Measurements from ENCODE around the gene AGPS. TPM values are rescaled to one million over a fixed set of nuclear protein-coding genes. Genes with fewer than 3 reads are reported as not detected.
A peak's percentile ranks its signal among the peaks of the same experiment; 100 is the strongest.

Gene AGPS
- polyA plus RNA-seq, 3 donors = 7.1 to 26.9 (median 16.7) TPM

GRCh38 chr2:177434475-177434874 is 41.9 kb downstream of the AGPS start:
- no peak for TF ChIP-seq CTCF (IDR thresholded peaks at IDR 0.05)
- Histone ChIP-seq H3K36me3 (replicated peaks in 1 of 2; ENCODE audit: control insufficient read depth in 1 of 2, insufficient read depth in 2 of 2, low read length in 2 of 2) (peaks cover 42 to 93% of the 10 kb centered on the region in 2 donors), H3K27ac (ENCODE audit: low read depth in 1 of 2, low read length in 2 of 2) (no peak overlapping the region), H3K4me3 (replicated peaks in 1 of 3; ENCODE audit: low read depth in 2 of 3, low read length in 3 of 3) (no peak overlapping the region), H3K4me1 (ENCODE audit: control insufficient read depth in 1 of 2, insufficient read depth in 2 of 2, low read length in 2 of 2) (no peaks in the 10 kb centered on the region), H3K9me3 (replicated peaks in 1 of 2; ENCODE audit: control insufficient read depth in 1 of 2, insufficient read depth in 1 of 2, low read length in 2 of 2) (peaks cover 29 to 32% of the 10 kb centered on the region in 2 donors), H4K20me1 (ENCODE audit: insufficient read depth, low read length) (peaks cover 2% of the 10 kb centered on the region), H2AFZ (ENCODE audit: insufficient read depth, low read depth, low read length, poor library complexity, severe bottlenecking) (no peak overlapping the region), H3K27me3 (ENCODE audit: control insufficient read depth in 2 of 2, insufficient read depth in 2 of 2, low read length in 2 of 2) (no peaks in the 10 kb centered on the region), H3K79me2 (ENCODE audit: insufficient read depth, low read length) (peaks cover 46% of the 10 kb centered on the region), H3K4me2 (replicated peaks; ENCODE audit: extremely low read depth, low read length, poor library complexity, severe bottlenecking) (no peak overlapping the region), H3K9ac (ENCODE audit: insufficient read depth, low read length, poor library complexity, severe bottlenecking) (no peak overlapping the region)
- H3K4me3 Mint-ChIP-seq = no peak overlapping the region
- intact Hi-C loops (cut with micrococcal nuclease) = no loop called here
- no peak overlapping the region for H3K27ac Mint-ChIP-seq
- WGBS (ENCODE audit: insufficient coverage) = no CpG with 5 or more reads among the region's 1 CpG
- H3K4me1 Mint-ChIP-seq = no peaks in the 10 kb centered on the region
- H3K36me3 Mint-ChIP-seq = peaks cover 52 to 75% of the 10 kb centered on the region in 2 donors
- peaks cover 0 to 2% (median 0%) of the 10 kb centered on the region in 3 donors for H3K27me3 Mint-ChIP-seq (ENCODE audit: low read depth in 3 of 3)
- DNase-seq = no peak
- H3K9me3 Mint-ChIP-seq = peaks cover 26 to 39% (median 32%) of the 10 kb centered on the region in 7 donors

- H3K9ac ChIP-seq (ENCODE audit: insufficient read depth, low read length, poor library complexity, severe bottlenecking) = no peak overlapping the region
- H3K4me1 Mint-ChIP-seq = peaks cover 11% of the 10 kb centered on the region
- no peak overlapping the region for H3K4me3 Mint-ChIP-seq
- no peaks in the 10 kb centered on the region for H3K27me3 Mint-ChIP-seq (ENCODE audit: low read depth in 3 of 3)
- peaks cover 3% of the 10 kb centered on the region for H4K20me1 ChIP-seq (ENCODE audit: insufficient read depth, low read length)
- H2AFZ ChIP-seq (ENCODE audit: insufficient read depth, low read depth, low read length, poor library complexity, severe bottlenecking) = no peak overlapping the region
- intact Hi-C loops (cut with micrococcal nuclease) = no loop called here
- peak overlapping the region in 1 of 7 donors; percentile 58 for H3K27ac Mint-ChIP-seq
- no peak overlapping the region for H3K4me3 ChIP-seq (replicated peaks in 1 of 3; ENCODE audit: low read depth in 2 of 3, low read length in 3 of 3)
- WGBS (ENCODE audit: insufficient coverage) = no CpG with 5 or more reads among the region's 1 CpG
- DNase-seq = no peak
- TF ChIP-seq CTCF (IDR thresholded peaks at IDR 0.05) = no peak
- H3K9me3 ChIP-seq (replicated peaks in 1 of 2; ENCODE audit: control insufficient read depth in 1 of 2, insufficient read depth in 1 of 2, low read length in 2 of 2) = no peaks in the 10 kb centered on the region
- H3K79me2 ChIP-seq (ENCODE audit: insufficient read depth, low read length) = no peaks in the 10 kb centered on the region
- no peaks in the 10 kb centered on the region for H3K27me3 ChIP-seq (ENCODE audit: control insufficient read depth in 2 of 2, insufficient read depth in 2 of 2, low read length in 2 of 2)
- peaks cover 6 to 8% of the 10 kb centered on the region in 2 donors for H3K4me1 ChIP-seq (ENCODE audit: control insufficient read depth in 1 of 2, insufficient read depth in 2 of 2, low read length in 2 of 2)
- peaks cover 54 to 59% of the 10 kb centered on the region in 2 donors for H3K36me3 Mint-ChIP-seq
- H3K27ac ChIP-seq (ENCODE audit: low read depth in 1 of 2, low read length in 2 of 2) = no peak overlapping the region
- H3K36me3 ChIP-seq (replicated peaks in 1 of 2; ENCODE audit: control insufficient read depth in 1 of 2, insufficient read depth in 2 of 2, low read length in 2 of 2) = peaks cover 28 to 80% of the 10 kb centered on the region in 2 donors
- H3K4me2 ChIP-seq (replicated peaks; ENCODE audit: extremely low read depth, low read length, poor library complexity, severe bottlenecking) = no peak overlapping the region
- peaks cover 0 to 2% (median 0%) of the 10 kb centered on the region in 7 donors for H3K9me3 Mint-ChIP-seq
Measured at GRCh38 chr2:177445200-177445599, 52.6 kb downstream of the AGPS start.

All from CD14-positive monocyte (primary cell).